Activated CD4-positive, alpha-beta T cell treated with anti-CD3 and anti-CD28 coated beads for 36 hours (primary cell): ENCODE results near the gene MISFA. TPM values are rescaled to one million over a fixed set of nuclear protein-coding genes. Genes with fewer than 3 reads are reported as not detected.
A peak's percentile ranks its signal among the peaks of the same experiment; 100 is the strongest.
"Not testable (repeated sequence)": the region's sequence is repeated elsewhere in the genome, so short reads cannot be mapped to it uniquely, and the experiment has no call there.

Source experiments
- ATAC-seq: fragments of 200-7000 bp; cut with Tn5 transposase; one replicate; pipeline ENCODE4 v1.10.0; 2021; ENCODE audit warnings: mild to moderate bottlenecking, moderate library complexity
- CTCF ChIA-PET: fragments of 350-600 bp; sonication (Branson Sonifier 250); formaldehyde crosslinking; loops from one replicate; lab custom pipeline; 2021; ENCODE audit warnings: antibody characterized with exemption; lab: Charles Lee
- POLR2A ChIA-PET: fragments of 350-600 bp; sonication (Branson Sonifier 250); formaldehyde crosslinking; loops from one replicate; lab custom pipeline; 2021; ENCODE audit warnings: antibody characterized with exemption, inconsistent platforms; lab: Charles Lee
- DNase-seq: peaks from one replicate; pipeline ENCODE4 v3.0.0-alpha.2; 2020
- H3K27ac Mint-ChIP-seq: one replicate; pipeline ENCODE4 v1.8.0; 2021; ENCODE audit warnings: mixed read lengths
- H3K27me3 Mint-ChIP-seq: one replicate; pipeline ENCODE4 v1.8.0; 2021; ENCODE audit warnings: mixed read lengths
- H3K36me3 Mint-ChIP-seq: one replicate; pipeline ENCODE4 v1.8.0; 2021; ENCODE audit warnings: low read depth, mixed read lengths
- H3K4me1 Mint-ChIP-seq: one replicate; pipeline ENCODE4 v1.8.0; 2021; ENCODE audit warnings: mixed read lengths
- H3K4me3 Mint-ChIP-seq: one replicate; pipeline ENCODE4 v1.8.0; 2021; ENCODE audit warnings: mild to moderate bottlenecking, moderate library complexity, mixed read lengths
- H3K9me3 Mint-ChIP-seq: one replicate; pipeline ENCODE4 v1.8.0; 2021; ENCODE audit warnings: low read depth, mixed read lengths
- intact Hi-C, 2 experiments: fragments of 100-400 bp; cut with DNase I in 1 of 2; cut with micrococcal nuclease in 1 of 2; formaldehyde crosslinking; loops; one replicate each; pipeline versions ENCODE4 v1.14.2 to v1.15.1; 2022 to 2024; cut with DNase I, micrococcal nuclease
- total RNA-seq, 2 experiments: library from RNA; stranded (reverse); gene quantifications; one replicate each; pipeline ENCODE4 v1.2.3, GENCODE V29; 2021

MISFA gene
- total RNA-seq, 2 experiments from 2014 or later = 1.3 to 3.0 TPM

GRCh38 chr11:18618342-18619025, 18.9 kb downstream of the MISFA start:
- CTCF ChIA-PET = interaction anchor here (1.0 to 4.5 kb wide), 4 partner anchors 10 to 105 kb away, joined by 3 to 20 read pairs (median 4); no protein-coding TSS in a partner anchor
- peaks cover 58% of the 10 kb centered on the region for H3K4me1 Mint-ChIP-seq
- no peak for DNase-seq

GRCh38 chr11:18623707-18624106, 24.1 kb downstream of the MISFA start:
- Mint-ChIP-seq H3K4me1 (peaks cover 28% of the 10 kb centered on the region), H3K4me3 (no peak overlapping the region), H3K36me3 (peaks cover 12% of the 10 kb centered on the region), H3K27ac (no peak overlapping the region), H3K9me3 (peaks cover 4% of the 10 kb centered on the region), H3K27me3 (no peaks in the 10 kb centered on the region)
- ChIA-PET POLR2A (no interaction called here), CTCF (interaction anchor here (0.7 to 1.3 kb wide), 3 partner anchors 9 to 36 kb away, joined by 3 read pairs; partner anchors contain the start of gene UEVLD)
- intact Hi-C loops = no loop called here
- DNase-seq (no peak), ATAC-seq (no peak)

More at GRCh38 chr11:18618342-18619025, 18.9 kb downstream of the MISFA start:
- intact Hi-C loops = loop anchor here in 1 of 2 experiments (5.0 kb wide), 2 partner anchors 41 to 54 kb away; no protein-coding TSS in a partner anchor
- POLR2A ChIA-PET = interaction anchor here (0.9 to 2.7 kb wide), 2 partner anchors 15 to 18 kb away, joined by 3 to 15 read pairs; partner anchors contain the start of gene SPTY2D1
- H3K27ac Mint-ChIP-seq = peak overlapping the region; percentile 56
- no peaks in the 10 kb centered on the region for H3K9me3 Mint-ChIP-seq
- peaks cover 27% of the 10 kb centered on the region for H3K36me3 Mint-ChIP-seq
- no peaks in the 10 kb centered on the region for H3K27me3 Mint-ChIP-seq
- H3K4me3 Mint-ChIP-seq = peak overlapping the region; percentile 40
- ATAC-seq = no peak

GRCh38 chr11:18624161-18624560, 24.6 kb downstream of the MISFA start:
- POLR2A ChIA-PET = interaction anchor here (0.5 kb wide), 1 partner anchor 12 kb away, joined by 4 read pairs; no protein-coding TSS in a partner anchor
- H3K4me3 Mint-ChIP-seq = no peak overlapping the region
- no peaks in the 10 kb centered on the region for H3K27me3 Mint-ChIP-seq
- DNase-seq (no peak), ATAC-seq (no peak)
- peaks cover 12% of the 10 kb centered on the region for H3K36me3 Mint-ChIP-seq
- H3K9me3 Mint-ChIP-seq = peaks cover 4% of the 10 kb centered on the region
- peaks cover 23% of the 10 kb centered on the region for H3K4me1 Mint-ChIP-seq
- CTCF ChIA-PET = interaction anchor here (1.1 to 1.3 kb wide), 2 partner anchors 21 to 36 kb away, joined by 3 read pairs; partner anchors contain the start of gene UEVLD
- no peak overlapping the region for H3K27ac Mint-ChIP-seq
- intact Hi-C loops = no loop called here

GRCh38 chr11:18632841-18633240, 33.3 kb downstream of the MISFA start:
- DNase-seq (no peak), ATAC-seq (no peak)
- no peaks in the 10 kb centered on the region for H3K27me3 Mint-ChIP-seq
- CTCF ChIA-PET = interaction anchor here (0.6 to 3.6 kb wide), 11 partner anchors 9 to 428 kb away, joined by 3 to 20 read pairs (median 4); partner anchors contain the start of genes MRGPRX2, TSG101 and UEVLD
- H3K9me3 Mint-ChIP-seq = no peaks in the 10 kb centered on the region
- peaks cover 23% of the 10 kb centered on the region for H3K4me1 Mint-ChIP-seq
- H3K4me3 Mint-ChIP-seq = peak overlapping the region; percentile 83
- H3K27ac Mint-ChIP-seq = peak overlapping the region; percentile 95
- H3K36me3 Mint-ChIP-seq = peaks cover 2% of the 10 kb centered on the region
- POLR2A ChIA-PET = interaction anchor here (0.7 to 2.2 kb wide), 7 partner anchors 14 to 1373 kb away, joined by 3 to 15 read pairs (median 4); partner anchors contain the start of genes HPS5, TSG101 and UEVLD
- intact Hi-C loops = loop anchor here (5.0 to 10.0 kb wide), 5 partner anchors 91 to 1732 kb away; partner anchors contain the start of genes HTATIP2 (in 1 of the 2), LDHA (in 1 of the 2), RPS13 (in 1 of the 2) and SAAL1 (in 1 of the 2)

GRCh38 chr11:18633256-18634139, 33.9 kb downstream of the MISFA start:
- peak overlapping the region; percentile 95 for H3K27ac Mint-ChIP-seq
- ChIA-PET POLR2A (interaction anchor here (0.7 to 2.2 kb wide), 7 partner anchors 15 to 1374 kb away, joined by 3 to 15 read pairs (median 4); partner anchors contain the start of genes HPS5, TSG101 and UEVLD), CTCF (interaction anchor here (0.6 to 3.6 kb wide), 16 partner anchors 10 to 625 kb away, joined by 3 to 20 read pairs (median 4); partner anchors contain the start of genes MRGPRX2, TSG101 and UEVLD)
- ATAC-seq (no peak), DNase-seq (peak; percentile 66)
- no peaks in the 10 kb centered on the region for H3K9me3 Mint-ChIP-seq
- peaks cover 22% of the 10 kb centered on the region for H3K4me1 Mint-ChIP-seq
- peak overlapping the region; percentile 83 for H3K4me3 Mint-ChIP-seq
- H3K27me3 Mint-ChIP-seq = no peaks in the 10 kb centered on the region
- intact Hi-C loops = loop anchor here (1.0 to 10.0 kb wide), 18 partner anchors 17 to 1731 kb away; partner anchors contain the start of genes GTF2H1 (in 2 of the 2), HPS5 (in 2 of the 2), SAAL1 (in 2 of the 2) and SERGEF (in 2 of the 2)
- peaks cover 2% of the 10 kb centered on the region for H3K36me3 Mint-ChIP-seq

- POLR2A ChIA-PET = interaction anchor here (0.6 to 2.2 kb wide), 6 partner anchors 16 to 240 kb away, joined by 3 to 15 read pairs (median 7); partner anchors contain the start of genes LDHA, TSG101 and UEVLD
- H3K9me3 Mint-ChIP-seq = no peaks in the 10 kb centered on the region
These were observed 34.8 kb downstream of the MISFA start, which contains the start of gene SPTY2D1 for GRCh38 chr11:18634140-18635032. Gene SPTY2D1 (minus strand): TSS chr11:18634342. CDS start chr11:18634257, 85 bp downstream.

GRCh38 chr11:18641677-18642076, 42.1 kb downstream of the MISFA start:
- Mint-ChIP-seq H3K4me3 (no peak overlapping the region), H3K4me1 (no peaks in the 10 kb centered on the region), H3K27ac (no peak overlapping the region), H3K27me3 (no peaks in the 10 kb centered on the region), H3K36me3 (no peaks in the 10 kb centered on the region), H3K9me3 (no peaks in the 10 kb centered on the region)
- DNase-seq (no peak), ATAC-seq (no peak)
- ChIA-PET CTCF (interaction anchor here (0.7 to 1.1 kb wide), 2 partner anchors 10 to 79 kb away, joined by 3 to 4 read pairs; no protein-coding TSS in a partner anchor), POLR2A (no interaction called here)
- intact Hi-C loops = no loop called here

More at GRCh38 chr11:18634140-18635032, 34.8 kb downstream of the MISFA start, which contains the start of gene SPTY2D1:
- Mint-ChIP-seq H3K4me3 (peak within 1 kb of the TSS; percentile 83), H3K27me3 (no peaks in the 10 kb centered on the region), H3K36me3 (peaks cover 2% of the 10 kb centered on the region), H3K27ac (peak within 1 kb of the TSS; percentile 95), H3K4me1 (peaks cover 21% of the 10 kb centered on the region)
- intact Hi-C loops = loop anchor here (1.0 to 10.0 kb wide), 18 partner anchors 18 to 1730 kb away; partner anchors contain the start of genes GTF2H1 (in 2 of the 2), HPS5 (in 2 of the 2), SAAL1 (in 2 of the 2) and SERGEF (in 2 of the 2)
- CTCF ChIA-PET = interaction anchor here (0.6 to 3.6 kb wide), 10 partner anchors 17 to 252 kb away, joined by 3 to 20 read pairs (median 4); partner anchors contain the start of genes TSG101 and UEVLD
- peak; percentile 98 for ATAC-seq
- peak; percentile 99 for DNase-seq

GRCh38 chr11:18643034-18643433, 43.4 kb downstream of the MISFA start:
- CTCF ChIA-PET, H3K27ac Mint-ChIP-seq, DNase-seq, H3K27me3 Mint-ChIP-seq, H3K4me1 Mint-ChIP-seq, ATAC-seq, H3K9me3 Mint-ChIP-seq, intact Hi-C loops, POLR2A ChIA-PET, H3K4me3 Mint-ChIP-seq, H3K36me3 Mint-ChIP-seq: not testable (repeated sequence)

GRCh38 chr11:18650353-18650752, 50.8 kb downstream of the MISFA start:
- H3K9me3 Mint-ChIP-seq = no peaks in the 10 kb centered on the region
- H3K27me3 Mint-ChIP-seq = no peaks in the 10 kb centered on the region
- intact Hi-C loops = loop anchor here (5.0 kb wide), 3 partner anchors 123 to 533 kb away; partner anchors contain the start of gene TSG101 (in 1 of the 2)
- DNase-seq (no peak), ATAC-seq (no peak)
- no peaks in the 10 kb centered on the region for H3K4me1 Mint-ChIP-seq
- no peaks in the 10 kb centered on the region for H3K36me3 Mint-ChIP-seq
- ChIA-PET CTCF (interaction anchor here (1.0 to 3.7 kb wide), 4 partner anchors 36 to 406 kb away, joined by 3 to 20 read pairs (median 5); no protein-coding TSS in a partner anchor), POLR2A (interaction anchor here (0.6 kb wide), 1 partner anchor 82 kb away, joined by 8 read pairs; no protein-coding TSS in a partner anchor)
- H3K27ac Mint-ChIP-seq = no peak overlapping the region
- no peak overlapping the region for H3K4me3 Mint-ChIP-seq
